ENCODE measurements around the gene CYP2W1.

Gene CYP2W1

DNA sequence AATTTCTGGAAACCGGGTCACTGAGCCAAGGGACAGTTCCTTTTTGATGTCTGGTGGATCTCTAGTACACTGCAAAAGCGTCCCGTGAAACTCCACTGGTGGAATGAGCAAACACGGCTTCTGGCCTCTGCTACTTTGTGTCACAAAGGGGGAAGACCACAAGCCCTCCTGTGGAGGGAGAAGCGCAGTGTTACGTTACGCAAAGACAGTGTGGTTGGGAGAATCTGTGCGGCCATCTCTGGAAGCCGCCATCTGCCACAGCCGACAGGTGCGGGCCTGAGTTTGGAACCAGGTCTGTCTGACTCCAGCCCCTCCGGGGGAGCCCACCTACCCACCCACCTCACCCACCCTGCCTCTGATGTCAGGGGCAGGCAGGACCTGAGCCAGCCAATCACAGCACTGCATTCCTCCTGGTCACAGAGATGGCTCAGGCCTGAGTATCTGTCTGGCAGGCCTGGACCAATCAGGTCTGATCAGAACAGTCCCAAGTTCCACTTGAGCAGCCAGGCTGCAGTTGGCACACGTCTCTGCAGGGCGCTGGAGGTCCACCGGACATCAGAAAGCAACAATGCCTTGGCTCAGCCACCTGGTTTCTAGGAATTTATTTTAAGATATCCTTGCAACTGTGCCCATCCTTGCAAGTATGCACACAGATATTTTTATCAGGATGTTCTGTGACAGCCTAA is 3.0 kb upstream of the CYP2W1 start:
- DNase-seq (ENCODE audit: insufficient read length) (no peak), FAIRE-seq (no peak)
- TF ChIP-seq POLR2AphosphoS5 (IDR thresholded peaks at IDR 0.05; ENCODE audit: low read depth, low read length) (no peak), POLR2A (IDR thresholded peaks at IDR 0.05; ENCODE audit: low read depth, low read length) (no peak)

GRCh38 chr7:981793-982510 is 1.0 kb upstream of the CYP2W1 start:
- DNase-seq (ENCODE audit: insufficient read length) (no peak), FAIRE-seq (no peak)

DNA sequence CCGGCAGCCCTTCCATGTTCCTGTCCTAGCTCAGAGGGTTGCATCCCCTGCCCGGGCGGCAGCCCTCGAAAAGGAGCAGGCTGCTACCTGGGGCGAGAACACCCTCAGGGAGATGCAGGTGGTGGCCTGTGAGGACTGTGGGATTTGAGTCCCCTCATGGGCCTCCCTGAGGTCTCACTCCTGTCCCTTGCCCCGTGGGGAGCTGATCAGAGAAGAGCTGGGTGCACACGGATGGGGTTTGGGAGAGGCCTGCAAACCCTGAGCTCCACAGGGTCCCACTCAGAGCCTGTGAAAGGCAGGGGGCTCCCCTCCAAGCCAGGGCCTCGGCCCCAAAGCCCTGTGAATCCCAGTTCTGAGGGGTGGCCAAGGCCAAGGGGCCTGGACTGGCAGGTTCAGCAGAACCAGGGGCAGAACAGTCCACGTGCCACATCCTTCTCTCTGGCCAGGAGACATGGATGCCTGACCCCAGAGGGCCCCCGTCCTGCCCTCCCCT is 424 bp upstream of the CYP2W1 start:
- FAIRE-seq: no peak
- no peak for DNase-seq (ENCODE audit: insufficient read length)
- TF ChIP-seq TAF1 (IDR thresholded peaks at IDR 0.05; ENCODE audit: borderline replicate concordance, low read depth, low read length) (no peak), POLR2A (IDR thresholded peaks at IDR 0.05; ENCODE audit: low read depth, low read length) (no peak), POLR2AphosphoS5 (IDR thresholded peaks at IDR 0.05; ENCODE audit: low read depth, low read length) (no peak)

More at GRCh38 chr7:981793-982510, 1.0 kb upstream of the CYP2W1 start:
- TF ChIP-seq POLR2AphosphoS5 (IDR thresholded peaks at IDR 0.05; ENCODE audit: low read depth, low read length) (no peak), POLR2A (IDR thresholded peaks at IDR 0.05; ENCODE audit: low read depth, low read length) (no peak), TAF1 (IDR thresholded peaks at IDR 0.05; ENCODE audit: borderline replicate concordance, low read depth, low read length) (no peak)

DNA sequence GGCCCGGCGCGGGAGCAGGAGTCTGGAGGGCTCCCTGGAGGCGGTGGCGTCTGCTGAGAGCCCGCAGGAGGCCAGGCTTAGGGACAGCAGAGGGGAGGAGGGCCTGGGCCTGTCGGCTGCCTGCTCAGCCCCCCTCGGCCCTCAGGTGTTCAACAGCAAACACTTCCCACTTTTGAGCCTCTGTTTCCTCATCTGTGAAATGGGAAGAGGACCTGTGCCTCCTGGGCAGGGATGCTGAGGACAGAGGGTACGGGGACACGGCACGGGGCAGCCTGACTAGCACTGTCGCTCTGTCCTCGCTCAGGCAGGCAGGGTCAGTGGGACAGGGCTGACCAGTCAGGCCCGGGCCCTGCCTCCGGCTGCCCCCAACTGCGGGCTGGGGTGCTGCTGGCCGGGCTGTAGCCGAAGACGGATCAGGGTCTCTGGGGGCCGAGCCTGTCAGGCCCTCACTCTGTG is 663 bp downstream of the CYP2W1 start:
- TF ChIP-seq POLR2A (IDR thresholded peaks at IDR 0.05; ENCODE audit: low read depth, low read length) (no peak), POLR2AphosphoS5 (IDR thresholded peaks at IDR 0.05; ENCODE audit: low read depth, low read length) (no peak), TAF1 (IDR thresholded peaks at IDR 0.05; ENCODE audit: borderline replicate concordance, low read depth, low read length) (no peak)
- no peak for DNase-seq (ENCODE audit: insufficient read length)
- no peak for FAIRE-seq

DNA sequence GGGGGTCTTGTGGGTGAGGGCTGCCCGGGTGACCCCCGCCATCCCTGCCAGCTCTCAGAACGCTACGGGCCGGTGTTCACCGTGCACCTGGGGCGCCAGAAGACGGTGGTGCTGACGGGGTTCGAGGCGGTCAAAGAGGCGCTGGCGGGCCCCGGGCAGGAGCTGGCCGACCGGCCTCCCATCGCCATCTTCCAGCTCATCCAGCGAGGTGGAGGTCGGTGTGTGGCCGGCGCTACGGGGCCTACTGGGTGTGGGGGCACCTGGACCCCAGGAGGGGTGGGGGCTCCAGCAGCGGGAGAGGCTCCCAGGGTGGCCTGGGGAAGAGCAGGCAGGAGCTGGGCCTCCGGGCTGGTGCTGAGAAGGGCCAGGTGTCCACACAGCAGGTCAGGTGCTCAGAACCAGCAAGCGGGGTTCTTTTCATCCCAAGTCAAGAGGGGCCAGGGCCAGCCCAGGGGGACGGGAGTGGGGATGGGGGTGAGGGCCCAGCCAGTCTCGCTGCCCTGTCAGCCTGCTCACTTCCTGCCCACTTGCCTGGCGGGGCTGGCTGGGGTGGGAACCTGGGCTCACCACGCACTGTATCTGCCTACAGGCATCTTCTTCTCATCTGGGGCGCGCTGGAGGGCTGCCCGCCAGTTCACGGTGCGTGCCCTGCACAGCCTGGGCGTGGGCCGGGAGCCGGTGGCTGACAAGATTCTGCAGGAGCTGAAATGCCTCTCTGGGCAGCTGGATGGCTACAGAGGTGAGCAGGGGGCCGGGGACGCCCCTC is 1.6 kb downstream of the CYP2W1 start:
- TF ChIP-seq POLR2AphosphoS5 (IDR thresholded peaks at IDR 0.05; ENCODE audit: low read depth, low read length): no peak
- TF ChIP-seq TAF1 (IDR thresholded peaks at IDR 0.05; ENCODE audit: borderline replicate concordance, low read depth, low read length): no peak
- TF ChIP-seq POLR2A (IDR thresholded peaks at IDR 0.05; ENCODE audit: low read depth, low read length): no peak
- DNase-seq (ENCODE audit: insufficient read length) (no peak), FAIRE-seq (no peak)

- no peak for TF ChIP-seq POLR2AphosphoS5 (IDR thresholded peaks at IDR 0.05; ENCODE audit: low read depth, low read length)
- TF ChIP-seq POLR2A (IDR thresholded peaks at IDR 0.05; ENCODE audit: low read depth, low read length): no peak
- no peak for TF ChIP-seq TAF1 (IDR thresholded peaks at IDR 0.05; ENCODE audit: borderline replicate concordance, low read depth, low read length)
- DNase-seq (ENCODE audit: insufficient read length) (no peak), FAIRE-seq (no peak)
These were observed 2.1 kb downstream of the CYP2W1 start for GRCh38 chr7:985127-985416.

DNA sequence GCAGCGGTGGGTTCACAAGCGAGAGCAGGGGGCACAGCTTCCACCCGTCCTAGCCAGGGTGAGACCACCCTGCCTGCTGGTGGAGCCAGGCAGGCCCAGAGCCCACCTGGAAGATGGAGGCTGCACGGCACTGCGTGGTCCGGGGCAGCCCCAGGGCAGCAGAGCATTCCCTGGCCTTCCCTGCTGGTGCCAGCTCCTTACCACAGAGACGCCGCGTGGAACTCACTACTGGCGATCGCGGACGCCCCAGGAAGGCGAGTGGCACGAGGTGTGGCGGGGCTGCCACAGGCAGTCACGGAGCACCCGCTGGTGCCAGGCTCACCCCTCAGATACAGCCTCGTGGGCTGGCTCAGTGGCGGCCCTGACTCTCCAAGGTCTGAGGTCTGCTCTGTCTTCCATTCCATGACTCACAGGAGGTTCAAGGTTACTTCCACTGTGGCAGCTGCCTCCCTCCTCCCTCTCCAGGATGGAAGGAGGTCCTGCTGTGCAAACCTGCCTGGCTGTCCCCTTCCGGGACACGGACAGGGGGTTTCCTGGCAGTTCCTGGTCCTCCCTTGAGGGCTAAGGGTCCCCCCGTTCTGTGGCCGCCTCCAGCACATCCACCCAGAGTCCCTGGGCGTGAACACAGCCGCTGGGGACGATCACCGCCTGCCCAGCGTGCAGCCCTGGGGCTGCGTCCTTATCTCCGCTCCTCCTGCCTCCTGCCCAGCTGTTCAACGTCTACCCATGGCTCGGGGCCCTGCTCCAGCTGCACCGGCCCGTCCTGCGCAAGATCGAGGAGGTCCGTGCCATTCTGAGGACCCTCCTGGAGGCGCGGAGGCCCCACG is 3.1 kb downstream of the CYP2W1 start:
- DNase-seq (ENCODE audit: insufficient read length): no peak
- FAIRE-seq: no peak
- no peak for TF ChIP-seq POLR2AphosphoS5 (IDR thresholded peaks at IDR 0.05; ENCODE audit: low read depth, low read length)
- no peak for TF ChIP-seq POLR2A (IDR thresholded peaks at IDR 0.05; ENCODE audit: low read depth, low read length)
- TF ChIP-seq TAF1 (IDR thresholded peaks at IDR 0.05; ENCODE audit: borderline replicate concordance, low read depth, low read length): no peak

DNA sequence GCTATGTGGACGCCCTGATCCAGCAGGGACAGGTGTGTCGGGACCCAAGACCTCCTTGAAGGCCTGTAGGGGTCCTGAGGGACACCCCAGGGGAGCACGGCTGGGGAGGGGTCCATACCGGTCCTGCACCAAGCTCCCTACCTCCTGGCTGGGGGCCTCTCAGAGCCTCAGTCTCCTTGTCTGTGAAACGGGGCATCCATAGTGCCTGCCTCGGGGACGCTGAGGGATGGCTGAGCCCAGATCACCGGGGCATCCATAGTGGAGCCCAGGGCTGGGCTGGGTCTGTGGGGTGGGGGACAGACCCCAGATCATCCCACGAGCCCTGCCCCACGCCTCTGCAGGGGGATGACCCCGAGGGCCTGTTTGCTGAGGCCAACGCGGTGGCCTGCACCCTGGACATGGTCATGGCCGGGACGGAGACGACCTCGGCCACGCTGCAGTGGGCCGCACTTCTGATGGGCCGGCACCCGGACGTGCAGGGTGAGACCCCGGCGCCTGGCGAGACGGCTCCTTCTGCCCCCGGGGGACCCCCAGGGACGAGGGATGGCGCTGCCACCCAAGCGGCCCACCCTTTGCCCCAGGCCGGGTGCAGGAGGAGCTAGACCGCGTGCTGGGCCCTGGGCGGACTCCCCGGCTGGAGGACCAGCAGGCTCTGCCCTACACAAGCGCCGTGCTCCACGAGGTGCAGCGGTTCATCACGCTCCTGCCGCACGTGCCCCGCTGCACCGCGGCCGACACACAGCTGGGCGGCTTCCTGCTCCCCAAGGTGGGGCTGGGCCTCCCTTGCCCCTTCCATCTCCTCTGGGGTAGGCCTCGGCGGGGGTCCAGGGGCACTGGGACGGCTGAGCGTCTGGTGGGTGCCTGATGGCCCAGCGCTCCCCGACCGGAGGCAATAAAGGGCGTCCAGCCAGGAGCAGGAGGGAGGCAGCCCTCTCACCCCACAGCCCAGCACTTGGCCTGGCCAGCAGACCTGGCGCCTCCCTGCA is 4.1 kb downstream of the CYP2W1 start:
- TF ChIP-seq POLR2A (IDR thresholded peaks at IDR 0.05; ENCODE audit: low read depth, low read length) (no peak), TAF1 (IDR thresholded peaks at IDR 0.05; ENCODE audit: borderline replicate concordance, low read depth, low read length) (no peak), POLR2AphosphoS5 (IDR thresholded peaks at IDR 0.05; ENCODE audit: low read depth, low read length) (no peak)
- FAIRE-seq (no peak), DNase-seq (ENCODE audit: insufficient read length) (no peak)

GRCh38 chr7:987909-988308 is 4.9 kb downstream of the CYP2W1 start:
- no peak for TF ChIP-seq POLR2A (IDR thresholded peaks at IDR 0.05; ENCODE audit: low read depth, low read length)
- no peak for TF ChIP-seq TAF1 (IDR thresholded peaks at IDR 0.05; ENCODE audit: borderline replicate concordance, low read depth, low read length)
- TF ChIP-seq POLR2AphosphoS5 (IDR thresholded peaks at IDR 0.05; ENCODE audit: low read depth, low read length): no peak
- FAIRE-seq (no peak), DNase-seq (ENCODE audit: insufficient read length) (no peak)

DNA sequence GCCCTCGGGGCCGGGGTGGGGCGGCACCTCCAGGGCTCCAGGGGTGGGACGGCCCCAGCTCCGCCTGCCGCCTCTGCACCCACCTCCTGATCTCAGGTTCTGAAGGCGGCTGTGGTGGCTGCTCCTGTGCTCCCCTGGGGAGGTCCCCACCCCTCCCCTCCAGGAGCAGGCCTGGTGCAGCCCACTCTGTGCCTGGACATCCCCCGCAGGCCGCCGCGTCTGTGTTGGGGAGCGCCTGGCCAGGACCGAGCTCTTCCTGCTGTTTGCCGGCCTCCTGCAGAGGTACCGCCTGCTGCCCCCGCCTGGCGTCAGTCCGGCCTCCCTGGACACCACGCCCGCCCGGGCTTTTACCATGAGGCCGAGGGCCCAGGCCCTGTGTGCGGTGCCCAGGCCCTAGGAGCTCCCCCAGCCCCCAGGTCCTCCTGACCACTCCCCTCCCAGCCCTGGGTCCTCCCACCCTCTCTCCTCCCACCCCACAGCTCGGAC is 5.5 kb downstream of the CYP2W1 start:
- DNase-seq (ENCODE audit: insufficient read length) (no peak), FAIRE-seq (no peak)
- TF ChIP-seq POLR2A (IDR thresholded peaks at IDR 0.05; ENCODE audit: low read depth, low read length) (no peak), TAF1 (IDR thresholded peaks at IDR 0.05; ENCODE audit: borderline replicate concordance, low read depth, low read length) (no peak), POLR2AphosphoS5 (IDR thresholded peaks at IDR 0.05; ENCODE audit: low read depth, low read length) (no peak)

All from GM12892 (cell line).